IPS-NIHi7 (cell line): ENCODE data around the gene PDK2.

Experiments used
- DNase-seq: peaks from one replicate; pipeline ENCODE4 v3.0.0; 2012; ENCODE audit warnings: mixed read lengths; ENCODE audit errors: extremely low spot score

Gene PDK2

GRCh38 chr17:50094753-50095619 is at the start of gene PDK2:
TSS of gene PDK2 (plus strand) at chr17:50095351. CDS start at chr17:50095436, 85 bp downstream.
- DNase-seq, result peak; percentile 99

DNA sequence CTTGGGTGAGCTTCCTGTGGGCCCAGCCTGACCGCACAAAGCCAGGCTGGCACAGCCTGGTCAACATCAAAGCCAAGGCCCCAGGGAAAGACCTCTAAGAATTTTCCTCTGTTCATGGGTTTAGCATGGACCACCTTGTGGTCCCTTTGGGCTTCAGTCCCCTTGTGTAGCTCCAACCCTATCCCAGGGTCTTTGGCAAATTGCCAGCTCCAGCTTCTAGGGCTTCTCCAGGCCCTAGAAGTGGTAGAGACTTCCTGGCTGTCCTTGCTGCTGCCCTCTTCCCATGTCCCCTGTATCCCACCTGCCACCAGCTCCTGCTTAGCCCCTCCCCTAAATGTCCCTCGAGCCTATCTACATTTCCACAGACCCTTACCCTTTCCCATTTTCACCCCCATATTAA is 49.0 kb upstream of the PDK2 start:
- no peak for DNase-seq

DNA sequence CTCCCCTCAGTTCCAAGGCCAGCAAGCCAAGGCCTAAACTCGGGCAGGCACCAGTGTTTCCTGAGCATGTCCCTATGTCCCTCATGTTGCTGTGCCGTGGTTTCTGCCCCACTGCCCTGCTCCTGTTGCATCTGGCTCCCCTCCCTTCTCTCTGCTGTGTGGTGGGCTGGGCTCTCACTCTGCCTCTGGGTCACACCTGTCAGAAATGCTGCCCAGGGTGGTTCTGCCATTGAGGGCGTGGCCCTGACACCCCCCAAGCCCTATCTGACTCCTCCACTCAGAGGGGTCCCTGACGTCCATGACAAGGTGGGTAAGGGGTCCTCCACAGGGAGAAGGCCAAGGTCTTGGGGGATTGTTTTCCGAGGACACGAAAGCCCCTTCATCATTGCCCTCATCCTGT is 48.5 kb upstream of the PDK2 start:
- no peak for DNase-seq

DNA sequence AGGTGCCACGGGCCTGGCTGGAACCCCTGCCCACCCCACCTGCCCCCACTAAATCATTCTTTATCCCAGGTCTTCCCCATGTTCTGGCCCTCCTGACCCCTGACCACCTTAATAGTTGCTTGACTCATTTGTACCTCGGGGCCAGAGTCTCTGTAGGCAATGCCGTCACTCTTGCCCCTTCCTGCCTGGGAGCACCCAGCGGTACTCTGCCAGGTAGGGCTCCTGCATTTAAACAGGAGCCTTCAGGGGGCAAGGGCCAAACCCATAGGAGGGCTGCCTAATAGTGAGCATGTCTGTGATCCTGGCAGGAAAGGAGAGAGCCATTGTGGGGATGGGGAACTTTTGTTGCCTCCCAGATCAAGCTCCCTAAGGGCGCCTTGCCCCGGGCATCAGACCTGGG is 48.1 kb upstream of the PDK2 start:
- DNase-seq, result no peak

DNA sequence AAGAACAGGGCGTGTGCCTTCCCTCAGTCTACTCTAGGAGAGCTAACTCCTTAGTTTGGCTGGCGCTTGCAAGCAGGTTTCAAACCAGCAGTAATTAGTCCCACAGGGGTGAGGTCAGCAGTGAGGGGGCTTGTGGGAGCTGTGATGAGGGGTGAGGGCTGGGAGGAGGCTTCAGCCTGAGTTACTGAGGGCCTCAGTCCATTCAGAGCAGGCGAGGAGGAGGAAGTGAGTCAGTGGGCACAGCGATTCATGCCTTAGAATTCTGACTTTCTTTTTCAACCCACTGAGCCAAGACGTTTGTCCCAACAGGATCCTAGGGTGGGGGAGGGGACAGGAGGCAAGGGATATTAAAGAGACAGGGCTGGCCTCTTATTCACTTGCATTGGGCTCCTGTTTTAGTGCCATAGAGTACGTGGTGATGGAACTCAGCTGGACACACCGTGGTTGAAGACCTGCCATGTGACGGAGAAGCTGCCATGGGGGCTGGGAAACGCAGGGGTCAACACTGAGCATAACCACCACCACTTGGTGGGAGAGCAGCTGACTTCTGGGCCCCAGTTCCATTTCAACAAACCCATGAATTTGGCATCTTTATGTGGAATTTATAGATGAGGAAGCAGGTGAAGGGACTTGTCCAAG is 47.5 kb upstream of the PDK2 start:
- peak; percentile 46 for DNase-seq

- no peak for DNase-seq
Observed at GRCh38 chr17:50048146-50048720, 46.9 kb upstream of the PDK2 start.

GRCh38 chr17:50048988-50049387 is 46.2 kb upstream of the PDK2 start:
- DNase-seq, result no peak

DNA sequence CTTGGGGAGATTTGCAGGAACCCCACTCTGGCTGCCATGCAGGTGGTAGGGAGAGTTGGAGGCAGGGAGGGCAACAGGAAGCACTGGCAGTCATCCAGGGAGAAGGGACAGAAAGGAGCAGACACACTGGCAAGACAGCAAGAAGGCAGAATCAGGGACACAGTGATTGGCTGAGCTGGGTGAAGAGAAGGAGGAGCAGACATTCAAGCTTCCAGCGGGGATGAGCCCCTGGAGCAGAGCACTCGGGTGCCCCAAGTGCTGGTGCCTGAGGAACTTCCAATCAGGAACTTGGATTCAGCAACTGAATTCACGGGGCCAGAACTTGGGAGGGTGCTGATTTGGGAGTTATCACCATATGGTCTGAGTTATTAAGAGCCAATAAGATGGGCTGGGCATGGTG is 45.5 kb upstream of the PDK2 start:
- no peak for DNase-seq

DNA sequence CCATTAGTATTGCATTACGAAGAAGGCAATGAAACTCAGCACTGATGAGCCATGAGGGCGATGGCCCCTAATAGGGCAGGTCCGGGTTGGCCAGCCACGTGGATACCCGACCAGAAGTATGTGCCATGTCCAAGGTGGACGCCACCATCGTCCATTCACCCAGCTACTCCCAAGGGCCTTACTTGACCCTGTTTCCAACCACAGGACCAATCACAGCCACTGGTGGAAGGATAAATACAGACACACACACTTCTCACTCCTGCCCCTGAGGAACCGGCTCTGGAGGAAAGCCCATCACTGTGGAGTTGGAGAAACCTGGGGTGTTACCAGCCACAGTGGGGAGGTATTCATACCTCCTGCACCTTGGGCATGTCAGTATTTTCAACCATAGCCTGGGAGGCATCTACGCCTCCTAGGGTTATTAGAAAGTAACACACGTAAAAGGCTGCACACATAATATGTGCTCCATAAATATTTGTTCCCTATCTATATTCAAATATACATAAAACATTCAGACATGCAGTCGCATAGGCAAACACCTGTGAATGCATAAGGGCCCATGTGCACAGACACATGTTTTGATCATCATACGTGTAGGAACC is 44.6 kb upstream of the PDK2 start:
- no peak for DNase-seq

GRCh38 chr17:50051082-50051576 is 44.0 kb upstream of the PDK2 start:
- peak; percentile 74 for DNase-seq

DNA sequence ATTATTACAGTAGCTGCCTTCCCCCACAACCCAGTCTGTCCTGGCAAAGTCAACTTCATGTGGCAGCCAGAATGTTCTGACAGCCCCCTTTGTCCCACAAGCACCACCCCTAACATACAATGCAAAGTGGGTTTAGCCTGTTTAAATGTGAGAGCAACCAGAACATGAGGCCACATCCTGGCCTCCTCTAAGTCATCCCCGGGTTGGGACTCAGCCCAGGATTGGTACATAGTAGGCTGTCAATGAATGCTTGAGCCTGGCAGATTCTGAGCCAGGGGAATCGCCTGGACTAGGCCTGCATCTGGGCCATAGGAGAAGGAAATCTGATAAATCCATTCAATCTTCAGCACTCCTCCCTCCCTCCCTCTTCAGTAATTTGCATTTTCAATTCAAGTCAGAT is 43.5 kb upstream of the PDK2 start:
- no peak for DNase-seq

DNA sequence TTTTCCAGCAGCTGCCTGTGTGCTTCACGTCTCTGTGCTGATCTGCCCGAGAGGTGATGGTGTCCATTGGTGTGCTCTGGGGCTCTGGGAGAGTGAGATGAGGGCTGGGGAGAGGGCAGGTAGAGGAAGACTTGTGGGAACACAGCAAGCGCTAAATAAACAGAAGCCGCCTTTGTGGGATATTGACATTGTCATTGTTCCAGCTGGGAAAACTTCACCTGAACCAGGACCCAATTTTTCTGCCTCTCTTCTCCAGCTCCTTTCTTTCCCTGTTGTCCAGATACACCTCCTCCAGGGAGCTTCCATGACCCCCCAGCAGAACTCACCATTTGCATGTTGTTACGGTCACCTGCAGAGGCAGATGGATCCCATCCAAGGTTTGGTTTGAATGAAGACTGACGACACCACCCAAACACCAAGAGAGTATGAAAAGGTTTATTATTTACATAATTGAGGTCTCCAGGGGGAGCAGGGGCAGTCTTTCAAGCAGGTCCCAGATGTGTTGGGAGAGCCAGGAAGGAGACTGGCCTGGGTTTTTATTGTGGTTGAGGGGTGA is 42.8 kb upstream of the PDK2 start:
- DNase-seq, result no peak

DNA sequence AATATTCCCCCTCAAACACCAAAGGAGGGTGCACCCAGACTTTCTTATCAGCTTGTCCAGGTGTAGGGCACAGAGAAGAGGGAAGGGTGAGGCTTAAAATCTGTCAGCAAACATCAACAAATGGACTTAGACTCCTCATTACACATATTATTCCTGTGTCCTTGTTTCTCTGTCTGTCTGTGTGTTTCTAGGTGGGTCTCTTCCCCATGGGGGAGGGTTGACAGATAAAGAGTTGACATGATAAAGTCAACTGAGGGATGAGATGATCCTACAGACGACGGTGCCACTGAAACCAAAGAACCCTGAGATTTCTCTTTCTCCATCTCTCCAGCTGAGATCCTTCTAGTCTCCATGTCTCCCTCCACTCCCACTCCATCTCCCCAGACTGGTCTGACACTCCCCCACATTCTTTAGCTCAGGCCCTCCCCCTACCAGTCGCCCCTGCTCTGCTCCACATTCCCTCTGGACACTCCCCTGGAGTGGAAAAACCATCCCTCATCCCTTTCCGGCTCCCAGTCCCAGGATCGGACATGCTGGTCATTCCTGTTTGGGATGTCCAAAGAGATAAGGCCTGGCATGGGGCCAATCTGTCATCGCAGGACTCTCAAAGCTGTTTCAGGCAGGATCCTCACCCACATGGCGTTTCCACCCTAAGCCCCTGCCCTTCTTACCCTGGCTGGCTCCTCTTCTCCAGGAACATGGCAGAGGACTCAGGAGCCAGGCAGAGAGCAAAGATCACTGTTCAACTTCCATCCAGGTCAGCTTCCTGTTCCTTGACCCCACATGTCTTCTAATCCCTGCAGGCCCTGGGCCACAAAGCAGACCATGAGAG is 42.1 kb upstream of the PDK2 start:
- DNase-seq, result no peak

GRCh38 chr17:50053654-50053960 is 41.5 kb upstream of the PDK2 start:
- no peak for DNase-seq

GRCh38 chr17:50055055-50055425 is 40.1 kb upstream of the PDK2 start:
- peak; percentile 68 for DNase-seq

DNA sequence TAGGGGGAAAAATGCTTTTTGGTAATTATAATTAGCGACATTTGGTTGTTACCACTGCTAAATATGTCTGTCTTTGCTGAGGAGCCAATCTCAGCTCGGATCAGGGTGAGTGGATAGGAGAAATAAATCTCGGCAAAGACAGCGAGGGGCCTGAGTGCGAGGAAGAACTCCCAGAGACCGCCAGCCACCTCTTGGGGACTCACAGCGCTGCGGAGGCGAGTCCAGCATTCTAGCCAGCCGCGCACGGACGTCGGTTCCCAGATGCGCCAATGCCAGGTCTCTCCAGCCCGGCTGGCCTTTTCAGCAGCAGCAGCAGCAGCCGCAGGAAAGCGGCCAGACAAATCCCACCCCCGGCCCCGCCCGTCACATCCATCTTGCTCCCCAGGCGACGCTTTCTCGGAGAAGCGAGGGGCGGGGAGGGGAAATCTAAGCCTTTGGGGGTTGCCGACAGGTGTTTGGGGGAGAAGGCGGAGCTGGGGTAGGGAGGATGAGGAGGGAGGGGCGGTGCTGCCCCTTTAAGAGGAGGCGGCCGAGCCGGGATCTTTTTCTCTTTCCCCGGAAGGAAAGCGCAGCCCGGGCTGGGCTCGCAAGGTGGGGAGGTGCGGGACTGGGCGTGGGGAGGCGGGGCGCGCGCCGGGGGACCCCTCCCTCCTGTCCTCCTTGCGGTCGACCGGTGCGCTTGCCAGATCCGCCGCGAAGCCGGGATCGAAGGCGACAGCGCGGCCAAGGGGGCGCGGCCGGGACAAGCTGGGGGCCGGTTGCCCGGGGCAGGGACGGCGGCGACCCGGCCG is 39.5 kb upstream of the PDK2 start, which contains the start of gene ITGA3:
ITGA3 (plus strand) TSS at position 685 of the 791 bp plus-strand sequence. CDS start 330 bp downstream, outside the sequence.
- peak; percentile 82 for DNase-seq

DNA sequence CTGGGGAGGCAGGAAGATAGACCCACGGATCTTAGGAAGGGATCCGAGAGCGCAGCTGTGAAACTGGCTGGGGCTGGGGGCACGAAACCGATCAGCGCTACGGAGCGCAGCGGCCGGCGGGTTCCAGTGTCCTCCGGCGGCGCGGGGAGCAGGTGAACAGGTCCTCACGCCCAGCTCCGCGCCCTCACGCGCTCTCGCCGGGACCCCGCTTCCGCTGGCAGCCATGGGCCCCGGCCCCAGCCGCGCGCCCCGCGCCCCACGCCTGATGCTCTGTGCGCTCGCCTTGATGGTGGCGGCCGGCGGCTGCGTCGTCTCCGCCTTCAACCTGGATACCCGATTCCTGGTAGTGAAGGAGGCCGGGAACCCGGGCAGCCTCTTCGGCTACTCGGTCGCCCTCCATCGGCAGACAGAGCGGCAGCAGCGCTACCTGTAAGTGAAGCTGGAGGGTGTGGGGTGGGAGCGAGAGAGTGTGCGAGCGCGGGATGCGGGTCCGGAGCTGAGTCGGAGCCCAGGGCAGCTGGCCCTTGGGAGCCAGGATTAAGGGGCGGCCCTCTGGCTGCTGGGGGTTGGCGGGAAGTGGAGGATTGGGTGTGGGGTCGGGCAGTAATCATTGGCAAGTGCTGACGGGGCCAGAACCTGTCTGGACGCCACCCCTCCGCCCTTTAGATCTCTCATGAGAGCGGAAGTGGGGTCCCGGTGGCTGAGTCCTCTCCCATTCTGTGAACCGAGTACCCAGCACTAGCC is 38.8 kb upstream of the PDK2 start:
- peak; percentile 79 for DNase-seq

- DNase-seq, result no peak
Observed at GRCh38 chr17:50056961-50057330, 38.2 kb upstream of the PDK2 start.

DNA sequence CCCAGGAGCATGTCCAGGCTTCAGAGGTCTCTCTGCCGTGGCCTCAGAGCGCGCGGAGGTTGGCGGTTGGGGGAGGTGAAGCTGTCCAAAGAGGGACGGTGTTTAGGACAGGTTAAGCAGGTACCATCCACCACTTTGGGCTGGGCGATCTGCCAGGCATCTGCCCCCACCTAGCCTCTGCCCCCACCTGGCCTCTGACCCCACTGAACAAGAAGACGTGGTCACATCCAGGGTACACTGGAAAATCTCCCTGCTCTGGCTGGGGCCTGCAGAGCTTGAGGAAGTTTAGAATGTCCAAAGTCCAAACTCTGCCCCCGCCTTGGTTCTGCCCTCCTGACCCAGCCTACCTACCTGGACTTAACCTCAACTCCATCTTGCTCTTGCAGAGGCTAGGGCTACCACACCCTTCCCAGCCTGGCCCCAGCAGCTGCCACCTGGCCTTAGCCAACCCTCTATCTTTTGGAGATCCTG is 37.6 kb upstream of the PDK2 start:
- DNase-seq, result no peak
